ENCODE measurements around the gene CDH3.

Gene CDH3

DNA sequence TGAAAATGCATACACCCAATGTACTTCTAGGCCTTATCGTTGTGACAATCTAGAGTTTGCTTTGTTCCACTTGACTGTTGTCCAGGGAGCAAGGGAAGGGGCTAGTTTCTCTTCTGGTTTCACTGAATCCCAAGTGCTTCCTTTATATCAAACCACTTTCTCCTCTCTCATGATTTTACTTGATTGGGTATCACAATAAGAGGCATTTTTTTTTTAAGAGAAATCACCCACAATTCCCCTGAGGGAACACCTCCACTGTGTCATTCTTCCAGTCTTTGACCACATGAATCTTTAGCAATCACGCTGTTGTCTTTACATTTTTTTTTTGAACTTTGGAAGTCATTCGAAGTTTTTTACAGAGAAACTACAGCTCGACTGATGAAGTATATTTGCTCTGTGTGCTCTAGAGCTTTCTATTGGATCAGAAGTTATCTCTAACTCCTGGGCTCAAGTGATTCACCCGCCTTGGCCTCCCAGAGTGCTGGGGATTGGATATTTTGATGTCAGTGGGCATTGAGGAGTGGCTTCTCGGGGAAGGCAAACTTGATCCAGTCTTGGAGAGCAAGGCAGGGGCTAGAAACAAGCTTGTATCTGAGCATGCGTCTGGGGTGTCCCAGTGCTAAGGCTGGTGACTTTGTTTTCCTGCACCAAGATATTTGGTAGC is 95.0 kb downstream of the CDH3 start:
- DNase-seq, result no peak

DNA sequence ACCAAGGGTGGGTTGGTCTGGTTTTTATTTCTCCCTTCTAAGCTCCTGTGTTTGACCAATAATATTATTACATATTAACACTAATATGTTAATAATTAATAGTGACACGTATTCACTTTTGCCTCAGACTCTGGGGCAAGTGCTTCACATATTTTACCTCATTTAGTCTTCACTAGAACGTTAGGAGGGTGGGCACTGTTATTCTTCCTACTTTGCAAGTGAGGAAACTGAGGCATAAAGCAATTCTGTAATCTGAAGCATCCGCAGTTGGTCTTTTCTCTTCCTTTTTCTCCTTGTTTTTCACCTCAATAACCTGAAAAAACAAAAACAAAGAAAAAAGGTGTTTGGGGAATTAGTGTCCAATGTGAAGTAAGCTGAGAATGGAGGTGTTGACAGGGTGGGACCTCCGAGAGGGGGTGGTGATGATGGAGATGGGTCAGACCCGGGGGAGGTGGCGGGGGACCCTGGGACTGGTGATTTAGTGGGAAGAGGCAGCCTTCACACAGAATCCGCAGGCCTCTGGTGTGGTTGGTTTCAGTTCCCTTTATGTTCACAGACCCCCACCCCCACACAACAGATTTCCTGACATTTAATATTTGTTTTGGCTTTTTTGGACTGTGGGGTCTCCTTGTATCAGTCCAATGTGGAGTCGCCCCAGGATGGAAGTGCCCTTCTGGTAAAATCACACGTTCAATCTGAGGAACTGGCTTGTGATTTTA is 95.7 kb downstream of the CDH3 start:
- DNase-seq, result no peak

DNA sequence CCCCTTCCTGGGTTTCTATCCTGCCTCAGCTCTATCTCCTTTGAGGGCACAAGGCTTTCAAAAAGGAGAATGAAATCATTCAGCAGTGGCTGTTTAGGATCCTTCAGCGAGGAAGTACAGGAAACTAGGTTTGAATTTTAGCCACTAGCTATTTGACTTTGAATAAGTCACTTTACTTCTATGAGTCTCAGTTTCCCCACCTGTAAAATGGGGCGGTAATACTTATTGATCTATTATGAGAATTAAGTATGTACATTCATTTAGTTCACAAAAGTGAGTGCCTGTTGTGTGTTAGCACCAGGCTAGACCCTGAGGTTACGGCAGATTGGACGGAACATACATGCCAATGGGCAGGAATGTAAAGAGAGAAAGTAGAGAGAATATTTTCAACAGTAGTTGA is 98.6 kb downstream of the CDH3 start:
- DNase-seq, result no peak

DNA sequence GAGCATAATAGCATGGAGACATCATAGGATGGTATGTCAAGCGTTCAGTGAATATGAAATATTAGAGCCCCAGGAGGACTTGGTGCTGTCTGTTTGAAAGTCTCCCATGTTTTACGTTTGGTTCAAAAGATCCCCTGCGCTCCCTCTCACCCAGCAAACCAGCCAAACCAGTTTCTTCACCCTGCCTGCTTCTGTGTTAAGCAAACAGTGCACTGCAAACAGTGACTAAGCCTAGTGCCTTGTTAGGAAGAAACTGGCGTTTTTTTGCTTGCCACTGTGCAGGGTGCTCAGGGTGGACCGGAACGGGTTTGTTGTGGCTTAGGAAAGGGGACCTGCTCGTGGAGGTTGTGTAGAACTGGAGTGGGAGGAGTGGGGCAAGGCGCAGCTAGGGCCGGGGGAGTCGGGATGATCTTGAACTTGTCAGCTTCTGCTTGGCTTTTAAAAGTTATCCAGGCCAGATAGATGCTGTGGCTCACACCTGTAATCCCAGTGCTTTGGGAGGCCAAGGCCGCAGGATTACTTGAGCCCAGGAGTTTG is 99.7 kb downstream of the CDH3 start:
- no peak for DNase-seq

DNA sequence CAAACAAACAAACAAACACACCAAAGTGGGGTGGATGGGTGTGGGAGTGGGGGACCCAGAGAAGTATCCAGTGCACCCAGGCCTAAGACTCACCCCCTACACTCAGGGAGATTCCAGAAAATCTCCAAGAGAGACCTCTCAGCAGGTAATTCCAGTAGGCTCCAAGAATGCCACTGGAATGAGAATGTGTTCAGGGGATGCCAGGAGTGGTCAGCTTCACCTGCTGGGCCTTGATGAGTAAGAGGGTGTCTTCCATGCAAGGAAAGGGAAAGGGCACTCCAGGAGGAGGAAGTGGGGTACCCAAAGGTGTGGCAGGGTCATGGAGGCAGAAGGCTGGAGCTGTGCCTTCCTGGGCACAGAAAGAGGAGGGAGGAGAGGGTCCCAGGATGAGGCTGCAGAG is 101.8 kb downstream of the CDH3 start:
- DNase-seq, result no peak

DNA sequence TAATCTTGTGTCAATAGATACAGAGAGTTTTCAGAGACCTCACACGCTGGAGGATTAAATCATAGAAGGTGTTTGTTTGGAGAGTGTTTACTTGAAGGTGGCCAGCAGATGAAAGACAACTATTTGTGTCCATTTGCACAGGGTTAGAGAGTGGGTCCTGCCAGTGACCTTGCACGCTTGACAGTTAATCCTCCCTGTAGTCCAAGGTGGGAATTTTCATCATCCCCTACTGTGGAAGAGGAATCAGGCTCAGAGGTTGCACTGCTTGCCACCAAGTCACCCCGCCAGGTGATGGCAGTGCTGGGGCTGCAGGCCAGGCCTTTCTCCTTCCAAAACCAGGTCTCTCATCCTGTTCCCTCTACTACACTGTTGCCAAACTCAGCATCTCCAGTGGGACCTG is 104.3 kb downstream of the CDH3 start:
- DNase-seq, result no peak
